Coronary artery (tissue), 2 donors: Measurements from ENCODE around the gene RDH8.
"Not testable (repeated sequence)": the region's sequence is repeated elsewhere in the genome, so short reads cannot be mapped to it uniquely, and the experiment has no call there.

Experiments used
- DNase-seq: peaks from one replicate; pipeline ENCODE4 v3.0.0-alpha.2; 2017; ENCODE audit warnings: low spot score
- H3K27ac ChIP-seq, 2 donors: fragments of 200-600 bp; sonication (generic); one replicate each; pipeline ENCODE4 v1.5.1; 2016 to 2019
- H3K4me3 ChIP-seq: fragments of 200-600 bp; sonication (generic); 2 replicates; pipeline ENCODE4 v1.5.1; 2016; ENCODE audit warnings: mild to moderate bottlenecking, moderate library complexity
- CTCF ChIP-seq: fragments of 200-600 bp; sonication (generic); IDR thresholded peaks from one replicate; pipeline ENCODE4 v1.5.1; 2019; ENCODE audit warnings: antibody characterized with exemption

The RDH8 gene

GRCh38 chr19:10020851-10021250, 7.6 kb downstream of the RDH8 start:
- no peak for TF ChIP-seq CTCF

GRCh38 chr19:10021446-10021845, 8.2 kb downstream of the RDH8 start:
- Histone ChIP-seq H3K27ac (no peak overlapping the region), H3K4me3 (no peak overlapping the region)
- TF ChIP-seq CTCF: no peak
- no peak for DNase-seq

More at GRCh38 chr19:10020851-10021250, 7.6 kb downstream of the RDH8 start:
- no peak for DNase-seq
- Histone ChIP-seq H3K27ac (no peak overlapping the region), H3K4me3 (no peak overlapping the region)

GRCh38 chr19:10021863-10022262, 8.6 kb downstream of the RDH8 start:
- no peak for DNase-seq
- no peak overlapping the region for H3K4me3 ChIP-seq
- TF ChIP-seq CTCF: no peak
- no peak overlapping the region for H3K27ac ChIP-seq

- not testable (repeated sequence) for DNase-seq, H3K4me3 ChIP-seq, H3K27ac ChIP-seq
These were observed 9.8 kb downstream of the RDH8 start for GRCh38 chr19:10023096-10023495.

GRCh38 chr19:10026744-10027143, 13.5 kb downstream of the RDH8 start:
- H3K27ac ChIP-seq: no peak overlapping the region
- no peak overlapping the region for H3K4me3 ChIP-seq
- no peak for DNase-seq
- TF ChIP-seq CTCF: no peak

- H3K27ac ChIP-seq: no peak overlapping the region
- peak; percentile 82 for TF ChIP-seq CTCF
- peak overlapping the region; percentile 23 for H3K4me3 ChIP-seq
- peak; percentile 95 for DNase-seq
These were observed 14.1 kb downstream of the RDH8 start for GRCh38 chr19:10027158-10027997.

- H3K27ac ChIP-seq: no peak overlapping the region
- TF ChIP-seq CTCF: no peak
- no peak overlapping the region for H3K4me3 ChIP-seq
- DNase-seq: no peak
These were observed 20.3 kb downstream of the RDH8 start for GRCh38 chr19:10033614-10034013.
